WERI-Rb-1 (cell line): ENCODE results near the gene MAMDC2.

Experiments
- DNase-seq: peaks from one replicate; pipeline ENCODE4 v3.0.0-alpha.2; 2020
- H3K27ac ChIP-seq: fragments of 250-450 bp; sonication (Bioruptor Pico); 2 replicates; pipeline ENCODE4 v1.5.1; 2020; ENCODE audit warnings: mild to moderate bottlenecking, moderate library complexity
- H3K27me3 ChIP-seq: fragments of 250-450 bp; sonication (Bioruptor Pico); 2 replicates; pipeline ENCODE4 v1.5.1; 2021; ENCODE audit warnings: mild to moderate bottlenecking, low read depth, moderate library complexity; ENCODE audit not compliant: insufficient read depth, severe bottlenecking
- H3K36me3 ChIP-seq: fragments of 250-450 bp; sonication (Bioruptor Pico); 2 replicates; pipeline ENCODE4 v1.5.1; 2020; ENCODE audit warnings: mild to moderate bottlenecking, moderate library complexity
- H3K4me3 ChIP-seq: 2 replicates; pipeline ENCODE4 v1.5.1; 2011; ENCODE audit warnings: low read depth, mild to moderate bottlenecking, control low read depth, low read length
- H3K9me3 ChIP-seq: fragments of 250-450 bp; sonication (Bioruptor Pico); 2 replicates; pipeline ENCODE4 v1.5.1; 2021; ENCODE audit warnings: mild to moderate bottlenecking, moderate library complexity; ENCODE audit not compliant: severe bottlenecking
- TF ChIP-seq, protein P1 (sequence below): IDR thresholded peaks from 2 replicates; pipeline ENCODE4 v1.5.1; 2011; ENCODE audit warnings: low read depth, mild to moderate bottlenecking, control low read depth, inconsistent platforms, low read length

Gene MAMDC2

DNA sequence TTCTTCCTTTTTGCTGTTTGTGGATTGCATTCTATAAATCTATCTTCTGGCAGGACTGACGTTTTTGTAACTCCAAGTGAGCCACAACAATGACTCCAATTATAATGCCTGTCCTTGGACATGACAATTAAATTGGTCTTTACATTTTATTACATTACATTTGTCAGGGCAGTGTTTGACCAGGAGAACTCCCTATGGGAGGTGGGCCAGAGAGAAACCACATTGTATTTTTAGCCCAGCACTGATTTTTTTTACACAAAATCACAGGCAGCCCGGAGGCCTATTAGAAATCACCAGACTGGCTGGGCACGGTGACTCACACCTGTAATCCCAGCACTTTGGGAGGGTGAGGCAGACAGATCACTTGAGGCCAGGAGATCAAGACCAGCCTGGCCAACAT lies 116.0 kb downstream of the MAMDC2 start:
- H3K9me3 ChIP-seq, result no peaks in the 10 kb centered on the region
- no peak overlapping the region for H3K4me3 ChIP-seq
- TF ChIP-seq, protein P1, sequence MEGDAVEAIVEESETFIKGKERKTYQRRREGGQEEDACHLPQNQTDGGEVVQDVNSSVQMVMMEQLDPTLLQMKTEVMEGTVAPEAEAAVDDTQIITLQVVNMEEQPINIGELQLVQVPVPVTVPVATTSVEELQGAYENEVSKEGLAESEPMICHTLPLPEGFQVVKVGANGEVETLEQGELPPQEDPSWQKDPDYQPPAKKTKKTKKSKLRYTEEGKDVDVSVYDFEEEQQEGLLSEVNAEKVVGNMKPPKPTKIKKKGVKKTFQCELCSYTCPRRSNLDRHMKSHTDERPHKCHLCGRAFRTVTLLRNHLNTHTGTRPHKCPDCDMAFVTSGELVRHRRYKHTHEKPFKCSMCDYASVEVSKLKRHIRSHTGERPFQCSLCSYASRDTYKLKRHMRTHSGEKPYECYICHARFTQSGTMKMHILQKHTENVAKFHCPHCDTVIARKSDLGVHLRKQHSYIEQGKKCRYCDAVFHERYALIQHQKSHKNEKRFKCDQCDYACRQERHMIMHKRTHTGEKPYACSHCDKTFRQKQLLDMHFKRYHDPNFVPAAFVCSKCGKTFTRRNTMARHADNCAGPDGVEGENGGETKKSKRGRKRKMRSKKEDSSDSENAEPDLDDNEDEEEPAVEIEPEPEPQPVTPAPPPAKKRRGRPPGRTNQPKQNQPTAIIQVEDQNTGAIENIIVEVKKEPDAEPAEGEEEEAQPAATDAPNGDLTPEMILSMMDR, result no peak
- no peak for DNase-seq
- H3K27me3 ChIP-seq, result no peaks in the 10 kb centered on the region
- no peak overlapping the region for H3K27ac ChIP-seq
- no peaks in the 10 kb centered on the region for H3K36me3 ChIP-seq

DNA sequence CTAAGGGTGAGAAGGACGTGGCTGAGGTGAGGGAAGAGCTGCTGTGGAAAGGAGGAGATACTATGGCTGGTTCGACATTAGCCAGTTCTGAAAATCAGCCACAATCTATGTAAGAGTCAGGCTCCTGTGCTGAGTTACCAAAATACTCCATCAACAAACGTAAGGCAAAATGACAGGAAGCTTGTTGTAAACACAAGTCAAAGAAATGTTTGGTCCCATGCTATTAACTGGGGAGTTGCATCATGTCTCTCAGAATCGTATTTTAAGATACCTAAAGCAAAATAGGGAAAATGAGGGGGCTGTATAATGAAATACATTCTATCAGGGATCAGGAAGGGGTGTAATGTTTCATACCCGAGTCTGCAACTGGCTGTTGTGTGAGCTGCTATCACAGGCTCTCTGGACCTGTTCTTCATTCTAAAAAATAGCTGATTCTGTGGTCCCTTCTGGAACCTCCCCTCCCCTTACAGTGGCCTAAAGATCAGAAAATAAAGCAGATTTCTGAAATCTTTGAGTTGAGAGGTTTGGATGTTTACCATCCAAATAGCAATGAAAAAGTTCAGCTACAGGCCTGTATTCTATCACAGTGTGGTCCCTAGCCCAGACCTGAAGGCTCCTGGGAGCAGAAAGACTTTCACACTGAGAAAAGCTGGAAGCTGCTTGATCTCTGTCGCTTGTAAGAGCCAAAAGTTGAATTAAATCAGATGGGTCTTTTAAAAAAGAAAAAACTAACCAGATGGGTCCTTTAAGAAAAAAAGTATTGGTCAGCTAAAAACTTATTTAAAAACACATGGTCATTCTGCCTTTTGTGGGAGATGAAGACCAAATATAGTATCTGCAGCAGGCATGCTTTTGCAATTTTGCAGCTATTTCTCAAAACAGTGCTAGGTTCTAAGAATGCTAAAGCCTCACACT lies 117.3 kb downstream of the MAMDC2 start:
- Histone ChIP-seq H3K36me3 (no peaks in the 10 kb centered on the region), H3K4me3 (no peak overlapping the region), H3K27ac (no peak overlapping the region), H3K9me3 (no peaks in the 10 kb centered on the region), H3K27me3 (no peaks in the 10 kb centered on the region)
- TF ChIP-seq, protein P1, result no peak
- no peak for DNase-seq

DNA sequence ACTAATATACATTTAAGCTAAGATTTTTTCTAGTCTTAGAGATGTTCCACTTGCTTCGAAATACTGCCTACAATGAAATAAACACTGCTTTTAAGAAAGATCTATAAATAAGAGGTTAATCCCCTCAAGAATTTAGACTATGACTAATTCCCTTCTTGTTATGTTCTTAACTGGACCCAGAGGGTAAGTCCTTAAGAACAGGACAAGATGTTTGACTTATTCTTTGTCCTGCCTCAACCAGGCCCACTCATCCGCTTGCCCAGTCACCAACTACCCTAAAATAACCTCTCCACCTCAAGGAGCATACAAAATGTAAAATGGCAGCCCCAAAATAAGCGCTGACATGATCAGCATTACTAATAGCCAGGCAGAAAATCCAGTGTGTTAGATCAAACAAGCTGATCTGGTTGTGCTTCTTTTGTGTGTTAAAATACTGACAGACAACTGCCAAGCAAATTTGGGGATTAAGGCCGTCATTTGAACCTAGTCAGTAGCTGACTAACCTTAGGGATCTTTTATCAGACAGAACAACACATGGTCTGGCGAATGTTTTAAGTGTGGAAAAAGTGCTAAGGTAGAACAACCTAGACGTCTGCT lies 121.5 kb downstream of the MAMDC2 start:
- no peaks in the 10 kb centered on the region for H3K9me3 ChIP-seq
- TF ChIP-seq, protein P1, result no peak
- H3K4me3 ChIP-seq, result no peak overlapping the region
- DNase-seq, result no peak
- H3K27me3 ChIP-seq, result no peaks in the 10 kb centered on the region
- H3K27ac ChIP-seq, result 0 out of 2 replicates have a peak overlapping the region, but pooled peaks have one; percentile 5
- H3K36me3 ChIP-seq, result no peaks in the 10 kb centered on the region

DNA sequence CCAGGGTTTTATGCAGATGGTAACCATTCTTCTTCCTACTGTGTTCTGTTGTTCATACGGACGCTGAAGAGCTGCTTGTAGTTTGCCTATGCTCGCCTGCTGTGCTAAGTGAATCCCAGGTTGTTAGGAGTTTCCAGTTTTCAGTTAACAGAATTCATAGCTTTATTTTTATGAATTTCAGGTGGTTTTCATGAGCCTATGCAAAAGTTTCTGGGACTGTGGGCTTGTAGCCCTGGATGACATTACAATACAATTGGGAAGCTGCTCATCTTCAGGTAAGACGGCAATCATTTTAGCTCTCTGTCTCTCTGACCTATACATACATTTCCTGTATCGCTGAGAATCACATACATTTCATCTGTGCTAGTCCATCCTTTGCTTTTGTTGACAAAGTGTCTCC lies 124.9 kb downstream of the MAMDC2 start:
- no peak overlapping the region for H3K27ac ChIP-seq
- no peaks in the 10 kb centered on the region for H3K27me3 ChIP-seq
- H3K36me3 ChIP-seq, result no peaks in the 10 kb centered on the region
- DNase-seq, result no peak
- H3K4me3 ChIP-seq, result no peak overlapping the region
- no peaks in the 10 kb centered on the region for H3K9me3 ChIP-seq
- TF ChIP-seq, protein P1, result no peak

DNA sequence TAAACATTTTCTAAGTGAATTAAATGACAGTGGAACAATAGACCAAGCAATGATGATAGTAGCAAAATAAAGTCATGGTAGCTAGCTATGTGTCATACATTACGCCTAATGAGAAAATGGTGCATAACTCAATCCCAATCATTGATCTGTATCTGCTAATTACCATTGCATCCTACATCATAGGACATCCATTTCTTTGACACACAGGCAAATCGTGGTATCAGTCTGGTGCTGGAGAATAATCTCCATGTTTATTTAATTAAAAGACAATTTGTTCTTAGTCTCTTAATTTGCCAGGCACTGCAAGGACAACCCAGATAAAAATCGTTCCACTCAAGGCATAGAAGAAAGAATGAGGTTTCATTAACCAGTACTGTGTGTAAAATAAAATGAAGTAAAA lies 125.6 kb downstream of the MAMDC2 start:
- Histone ChIP-seq H3K4me3 (no peak overlapping the region), H3K36me3 (no peaks in the 10 kb centered on the region), H3K27ac (no peak overlapping the region), H3K9me3 (no peaks in the 10 kb centered on the region), H3K27me3 (no peaks in the 10 kb centered on the region)
- DNase-seq, result no peak
- TF ChIP-seq, protein P1, result no peak
